ENCODE measurements around the gene TNFSF9.
"Not testable (repeated sequence)": the region's sequence is repeated elsewhere in the genome, so short reads cannot be mapped to it uniquely, and the experiment has no call there.

Gene TNFSF9

GRCh38 chr19:6576869-6577475 is 46.1 kb downstream of the TNFSF9 start:
- DNase-seq, result no peak
- Histone ChIP-seq H3K4me3 (ENCODE audit: low read depth, low read length) (no peak overlapping the region), H3K9me3 (no peaks in the 10 kb centered on the region), H3K27me3 (no peaks in the 10 kb centered on the region), H3K36me3 (no peaks in the 10 kb centered on the region), H3K4me1 (no peaks in the 10 kb centered on the region)
- TF ChIP-seq CTCF (IDR thresholded peaks at IDR 0.05; ENCODE audit: low read depth, low read length), result no peak

- no peak for DNase-seq
- TF ChIP-seq CTCF (IDR thresholded peaks at IDR 0.05; ENCODE audit: low read depth, low read length), result no peak
- H3K27me3 ChIP-seq, result no peaks in the 10 kb centered on the region
- H3K36me3 ChIP-seq, result no peaks in the 10 kb centered on the region
- H3K9me3 ChIP-seq, result no peaks in the 10 kb centered on the region
- H3K4me1 ChIP-seq, result no peaks in the 10 kb centered on the region
- no peak overlapping the region for H3K4me3 ChIP-seq (ENCODE audit: low read depth, low read length)
Observed at GRCh38 chr19:6577476-6578125, 46.8 kb downstream of the TNFSF9 start.

GRCh38 chr19:6579450-6580178 is 48.8 kb downstream of the TNFSF9 start:
- no peak for TF ChIP-seq CTCF (IDR thresholded peaks at IDR 0.05; ENCODE audit: low read depth, low read length)
- DNase-seq, result no peak
- Histone ChIP-seq H3K4me3 (ENCODE audit: low read depth, low read length) (no peak overlapping the region), H3K36me3 (no peaks in the 10 kb centered on the region), H3K27me3 (no peaks in the 10 kb centered on the region), H3K9me3 (no peaks in the 10 kb centered on the region), H3K4me1 (no peaks in the 10 kb centered on the region)

- H3K4me3 ChIP-seq (ENCODE audit: low read depth, low read length), result no peak overlapping the region
- H3K4me1 ChIP-seq, result no peaks in the 10 kb centered on the region
- DNase-seq, result no peak
- no peaks in the 10 kb centered on the region for H3K27me3 ChIP-seq
- no peak for TF ChIP-seq CTCF (IDR thresholded peaks at IDR 0.05; ENCODE audit: low read depth, low read length)
- no peaks in the 10 kb centered on the region for H3K9me3 ChIP-seq
- H3K36me3 ChIP-seq, result no peaks in the 10 kb centered on the region
Observed at GRCh38 chr19:6580313-6580712, 49.5 kb downstream of the TNFSF9 start.

GRCh38 chr19:6582515-6583484 is 52.0 kb downstream of the TNFSF9 start:
- not testable (repeated sequence) for H3K4me1 ChIP-seq; H3K9me3 ChIP-seq; H3K4me3 ChIP-seq (ENCODE audit: low read depth, low read length); DNase-seq; H3K36me3 ChIP-seq
- H3K27me3 ChIP-seq, result peaks cover 12% of the 10 kb centered on the region
